Mesenchymal stem cell (in vitro differentiated cells and primary cell): Measurements from ENCODE around the gene VAC14.

ENCODE experiments used
- DNase-seq: peaks from one replicate; pipeline ENCODE4 v3.0.0-alpha.2; 2013
- H2AFZ ChIP-seq: one replicate; pipeline ENCODE4 v1.6.1; 2013; ENCODE audit warnings: low read depth, mild to moderate bottlenecking, control low read depth, inconsistent platforms, low read length, moderate library complexity
- H2AK5ac ChIP-seq: 2 replicates; pipeline ENCODE4 v1.6.1; 2013; ENCODE audit warnings: low read length, moderate library complexity, mild to moderate bottlenecking, inconsistent platforms; ENCODE audit not compliant: severe bottlenecking
- H2BK120ac ChIP-seq: one replicate; pipeline ENCODE4 v1.6.1; 2013; ENCODE audit warnings: low read depth, mild to moderate bottlenecking, inconsistent platforms, low read length, moderate library complexity
- H2BK12ac ChIP-seq, 2 experiments: one replicate each; pipeline ENCODE4 v1.6.1; 2013; ENCODE audit warnings: inconsistent platforms in 2 of 2, low read length in 2 of 2, mild to moderate bottlenecking in 2 of 2, moderate library complexity in 2 of 2, control low read depth in 1 of 2
- H2BK15ac ChIP-seq: one replicate; pipeline ENCODE4 v1.6.1; 2013; ENCODE audit warnings: mild to moderate bottlenecking, low read depth, inconsistent platforms; ENCODE audit not compliant: poor library complexity, severe bottlenecking
- H2BK5ac ChIP-seq: 2 replicates; pipeline ENCODE4 v1.6.1; 2013; ENCODE audit warnings: low read depth, mild to moderate bottlenecking, low read length, control low read depth, inconsistent platforms; ENCODE audit not compliant: poor library complexity, severe bottlenecking
- H3K14ac ChIP-seq, 2 experiments: one replicate each; pipeline ENCODE4 v1.6.1; 2013; ENCODE audit warnings: inconsistent platforms in 2 of 2, low read length in 2 of 2, control low read depth in 1 of 2, mild to moderate bottlenecking in 1 of 2, moderate library complexity in 1 of 2
- H3K18ac ChIP-seq, 2 experiments: one replicate each; pipeline ENCODE4 v1.6.1; 2013; ENCODE audit warnings: inconsistent platforms in 2 of 2, low read length in 2 of 2, control low read depth in 1 of 2, low read depth in 1 of 2, mild to moderate bottlenecking in 1 of 2
- H3K23ac ChIP-seq, 2 experiments: one replicate each; pipeline ENCODE4 v1.6.1; 2013; ENCODE audit warnings: inconsistent platforms in 2 of 2, low read length in 2 of 2, mild to moderate bottlenecking in 2 of 2, moderate library complexity in 2 of 2, control low read depth in 1 of 2
- H3K27ac ChIP-seq: 2 replicates; pipeline ENCODE4 v1.5.1; 2013; ENCODE audit warnings: mild to moderate bottlenecking, moderate library complexity, low read length, control low read depth, inconsistent platforms; ENCODE audit not compliant: poor library complexity, severe bottlenecking
- H3K27me3 ChIP-seq, 2 experiments: 2 replicates each; pipeline versions ENCODE4 v1.6.1 to v1.7.0; 2013; ENCODE audit warnings: low read length in 2 of 2, mild to moderate bottlenecking in 2 of 2, moderate library complexity in 2 of 2, control low read depth in 1 of 2, inconsistent platforms in 1 of 2; ENCODE audit not compliant: control insufficient read depth in 1 of 2, insufficient read depth in 1 of 2
- H3K36me3 ChIP-seq, 2 experiments: 2 replicates each; pipeline versions ENCODE4 v1.6.1 to v1.7.0; 2013; ENCODE audit warnings: low read length in 2 of 2, control low read depth in 1 of 2, inconsistent platforms in 1 of 2, low read depth in 1 of 2, mild to moderate bottlenecking in 1 of 2; ENCODE audit not compliant: insufficient read depth in 2 of 2, control insufficient read depth in 1 of 2
- H3K4ac ChIP-seq, 2 experiments: one replicate each; pipeline ENCODE4 v1.6.1; 2013; ENCODE audit warnings: inconsistent platforms in 2 of 2, low read length in 2 of 2, mild to moderate bottlenecking in 2 of 2, moderate library complexity in 2 of 2, control low read depth in 1 of 2, low read depth in 1 of 2
- H3K4me1 ChIP-seq: 2 replicates; pipeline ENCODE4 v1.6.1; 2013; ENCODE audit warnings: low read depth, low read length, control low read depth; ENCODE audit not compliant: control insufficient read depth, insufficient read depth
- H3K4me2 ChIP-seq: 2 replicates; pipeline ENCODE4 v1.6.1; 2013; ENCODE audit warnings: low read length, mild to moderate bottlenecking, inconsistent platforms; ENCODE audit not compliant: poor library complexity, severe bottlenecking
- H3K4me3 ChIP-seq, 2 experiments: 2 replicates each; pipeline versions ENCODE4 v1.5.1 to v1.7.0; 2013; ENCODE audit warnings: low read length in 2 of 2, mild to moderate bottlenecking in 2 of 2, control low read depth in 1 of 2, low read depth in 1 of 2; ENCODE audit not compliant: insufficient read depth in 1 of 2
- H3K79me1 ChIP-seq: replicated peaks from 2 replicates; pipeline ENCODE4 v1.6.1; 2013; ENCODE audit warnings: mild to moderate bottlenecking, control low read depth, low read length, inconsistent platforms; ENCODE audit not compliant: poor library complexity, severe bottlenecking
- H3K9ac ChIP-seq: 2 replicates; pipeline ENCODE4 v1.7.0; 2013; ENCODE audit warnings: mild to moderate bottlenecking, low read length, moderate library complexity
- H3K9me3 ChIP-seq: 2 replicates; pipeline ENCODE4 v1.7.0; 2013; ENCODE audit warnings: mild to moderate bottlenecking, low read length; ENCODE audit not compliant: control insufficient read depth
- H4K8ac ChIP-seq: one replicate; pipeline ENCODE4 v1.6.1; 2013; ENCODE audit warnings: inconsistent platforms, mild to moderate bottlenecking, low read length, moderate library complexity
- H4K91ac ChIP-seq: one replicate; pipeline ENCODE4 v1.6.1; 2013; ENCODE audit warnings: mild to moderate bottlenecking, low read length, inconsistent platforms
- WGBS: methylation state at CpG from one replicate; pipeline ENCODE4 v1.1.7; 2013; ENCODE audit warnings: mixed read lengths; 5-methylcytosine and 5-hydroxymethylcytosine counted together

Gene VAC14

GRCh38 chr16:70702624-70703023 lies 98.3 kb downstream of the VAC14 start:
- Histone ChIP-seq H3K23ac (no peak overlapping the region), H3K4me3 (no peak overlapping the region), H2BK15ac (peak overlapping the region; percentile 44), H3K14ac (peak overlapping the region in 1 of 2 experiments; percentile 76), H3K27me3 (no peaks in the 10 kb centered on the region), H3K9ac (peak overlapping the region; percentile 72), H2BK12ac (peak overlapping the region; percentile 76 to 80), H2BK5ac (no peak overlapping the region), H4K8ac (peak overlapping the region; percentile 84), H2BK120ac (peak overlapping the region; percentile 86), H2AK5ac (peak overlapping the region; percentile 19), H4K91ac (peak overlapping the region; percentile 83), H3K4me2 (no peak overlapping the region), H3K27ac (peak overlapping the region; percentile 74), H3K79me1 (peaks cover 8% of the 10 kb centered on the region), H2AFZ (no peak overlapping the region), H3K4ac (peak overlapping the region; percentile 31 to 57), H3K36me3 (peaks cover 6 to 17% of the 10 kb centered on the region in 2 experiments), H3K18ac (peak overlapping the region; percentile 81 to 87), H3K9me3 (no peaks in the 10 kb centered on the region), H3K4me1 (peaks cover 89% of the 10 kb centered on the region)
- DNase-seq: no peak
- WGBS: 79% methylated on average over 8 of the region's 8 CpGs

DNA sequence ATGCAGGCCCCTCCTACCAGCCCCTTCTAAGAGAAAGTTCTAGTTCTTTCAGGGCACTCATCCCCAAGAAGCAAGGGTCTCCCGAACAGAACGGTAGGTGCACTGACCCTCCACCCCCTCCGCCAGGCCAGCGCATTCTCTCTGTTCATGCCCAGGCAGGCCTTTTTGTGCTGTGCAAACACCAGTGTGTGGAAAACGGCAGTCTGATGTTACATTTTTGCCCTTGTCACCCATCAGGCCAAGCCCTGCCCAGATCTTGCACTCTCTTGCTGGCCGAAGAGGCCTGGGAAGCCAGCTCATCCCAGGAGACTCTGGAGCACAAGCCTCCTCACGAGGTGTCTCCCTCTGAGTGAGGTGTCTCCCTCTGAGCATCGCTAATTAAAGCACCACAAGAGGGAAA lies 99.0 kb downstream of the VAC14 start:
- WGBS: 86% methylated on average over 8 of the region's 8 CpGs

DNA sequence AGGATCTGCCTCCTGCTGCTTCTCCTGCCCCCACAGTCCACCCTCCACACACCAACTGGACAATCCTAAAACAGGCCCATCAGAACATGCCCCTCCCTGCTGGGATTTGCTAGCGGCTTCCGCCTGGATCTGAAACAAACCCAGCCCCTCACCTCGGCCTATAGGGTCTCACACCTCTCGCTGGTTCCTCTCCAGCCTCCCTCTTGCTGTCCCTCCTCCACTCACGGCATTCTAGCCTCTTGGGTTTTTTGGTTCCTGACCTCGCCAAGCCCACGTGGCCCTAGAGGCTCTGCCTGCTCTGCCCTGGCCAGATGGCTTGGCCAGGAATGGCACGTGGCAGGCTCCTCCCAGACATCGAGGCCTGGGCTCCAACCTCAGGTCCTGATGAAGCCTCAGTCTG lies 99.4 kb downstream of the VAC14 start:
- Histone ChIP-seq H3K27ac (no peak overlapping the region), H3K23ac (no peak overlapping the region), H4K91ac (peak overlapping the region; percentile 83), H3K9ac (no peak overlapping the region), H3K14ac (peak overlapping the region in 1 of 2 experiments; percentile 50), H3K27me3 (no peaks in the 10 kb centered on the region), H2BK12ac (peak overlapping the region; percentile 85 to 87), H4K8ac (peak overlapping the region; percentile 80), H2AFZ (no peak overlapping the region), H2BK120ac (peak overlapping the region; percentile 54), H2BK5ac (no peak overlapping the region), H3K36me3 (peaks cover 6 to 17% of the 10 kb centered on the region in 2 experiments), H3K4ac (peak overlapping the region in 1 of 2 experiments; percentile 85), H3K4me2 (no peak overlapping the region), H2BK15ac (no peak overlapping the region), H3K9me3 (no peaks in the 10 kb centered on the region), H3K4me1 (peaks cover 90% of the 10 kb centered on the region), H3K4me3 (no peak overlapping the region), H3K18ac (peak overlapping the region; percentile 87 to 88), H2AK5ac (peak overlapping the region; percentile 19), H3K79me1 (peaks cover 8% of the 10 kb centered on the region)
- 93% methylated on average over 9 of the region's 9 CpGs for WGBS
- no peak for DNase-seq

More for the DNA sequence above, 99.0 kb downstream of the VAC14 start:
- H3K9me3 ChIP-seq: no peaks in the 10 kb centered on the region
- H4K8ac ChIP-seq: peak overlapping the region; percentile 1
- no peak for DNase-seq
- H3K4me2 ChIP-seq: no peak overlapping the region
- peak overlapping the region in 1 of 2 experiments; percentile 76 for H3K14ac ChIP-seq
- no peak overlapping the region for H2BK15ac ChIP-seq
- H3K79me1 ChIP-seq: peaks cover 8% of the 10 kb centered on the region
- peak overlapping the region; percentile 15 for H2BK5ac ChIP-seq
- peak overlapping the region; percentile 19 for H2AK5ac ChIP-seq
- H3K18ac ChIP-seq: peak overlapping the region; percentile 87 to 88
- no peak overlapping the region for H3K23ac ChIP-seq
- H2BK120ac ChIP-seq: no peak overlapping the region
- peaks cover 90% of the 10 kb centered on the region for H3K4me1 ChIP-seq
- H4K91ac ChIP-seq: peak overlapping the region; percentile 83
- H2BK12ac ChIP-seq: peak overlapping the region; percentile 80 to 82
- peaks cover 6 to 17% of the 10 kb centered on the region in 2 experiments for H3K36me3 ChIP-seq
- no peak overlapping the region for H2AFZ ChIP-seq
- no peak overlapping the region for H3K9ac ChIP-seq
- no peak overlapping the region for H3K27ac ChIP-seq
- peak overlapping the region; percentile 31 to 49 for H3K4ac ChIP-seq
- no peak overlapping the region for H3K4me3 ChIP-seq
- H3K27me3 ChIP-seq: no peaks in the 10 kb centered on the region

DNA sequence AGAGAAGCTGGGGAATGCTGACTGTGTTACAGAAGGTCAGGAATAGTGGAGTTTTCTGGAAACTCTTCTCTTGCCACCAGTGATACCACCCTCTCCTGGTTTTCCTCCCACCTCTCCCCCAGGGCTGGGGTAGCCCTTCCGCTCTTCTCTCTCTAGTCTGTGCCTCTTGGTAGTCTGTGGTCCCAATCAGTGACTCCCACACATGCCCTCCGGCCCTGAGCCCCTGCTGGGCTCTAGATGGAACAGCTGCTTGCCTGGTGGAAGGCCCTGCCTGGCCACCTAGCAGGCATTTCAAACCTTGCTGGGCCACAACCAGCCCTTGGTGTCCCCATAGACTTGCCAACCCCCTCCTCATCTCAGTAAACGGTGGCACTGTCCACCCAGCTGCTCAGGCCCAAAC lies 99.9 kb downstream of the VAC14 start:
- DNase-seq: no peak
- peak overlapping the region; percentile 85 to 87 for H2BK12ac ChIP-seq
- H3K4me3 ChIP-seq: no peak overlapping the region
- peak overlapping the region; percentile 86 to 87 for H3K18ac ChIP-seq
- peak overlapping the region; percentile 80 for H4K8ac ChIP-seq
- no peak overlapping the region for H3K27ac ChIP-seq
- peak overlapping the region; percentile 19 for H2AK5ac ChIP-seq
- H2BK120ac ChIP-seq: peak overlapping the region; percentile 54
- no peaks in the 10 kb centered on the region for H3K27me3 ChIP-seq
- no peak overlapping the region for H2BK15ac ChIP-seq
- H3K4ac ChIP-seq: peak overlapping the region; percentile 67 to 85
- H3K9ac ChIP-seq: no peak overlapping the region
- no peak overlapping the region for H3K4me2 ChIP-seq
- peak overlapping the region in 1 of 2 experiments; percentile 50 for H3K14ac ChIP-seq
- peaks cover 6 to 17% of the 10 kb centered on the region in 2 experiments for H3K36me3 ChIP-seq
- peaks cover 8% of the 10 kb centered on the region for H3K79me1 ChIP-seq
- no peaks in the 10 kb centered on the region for H3K9me3 ChIP-seq
- H4K91ac ChIP-seq: peak overlapping the region; percentile 83
- no peak overlapping the region for H3K23ac ChIP-seq
- peaks cover 88% of the 10 kb centered on the region for H3K4me1 ChIP-seq
- H2BK5ac ChIP-seq: no peak overlapping the region
- H2AFZ ChIP-seq: no peak overlapping the region
- 88% methylated on average over 3 of the region's 3 CpGs for WGBS
